SW480 (cell line): ENCODE results near the gene MBNL2.

Experiments used
- DNase-seq: peaks from one replicate; pipeline ENCODE4 v3.0.0-alpha.2; 2016; ENCODE audit warnings: low spot score

Gene MBNL2

GRCh38 chr13:97212004-97212403 is 10.1 kb upstream of the MBNL2 start:
- peak; percentile 22 for DNase-seq

DNA sequence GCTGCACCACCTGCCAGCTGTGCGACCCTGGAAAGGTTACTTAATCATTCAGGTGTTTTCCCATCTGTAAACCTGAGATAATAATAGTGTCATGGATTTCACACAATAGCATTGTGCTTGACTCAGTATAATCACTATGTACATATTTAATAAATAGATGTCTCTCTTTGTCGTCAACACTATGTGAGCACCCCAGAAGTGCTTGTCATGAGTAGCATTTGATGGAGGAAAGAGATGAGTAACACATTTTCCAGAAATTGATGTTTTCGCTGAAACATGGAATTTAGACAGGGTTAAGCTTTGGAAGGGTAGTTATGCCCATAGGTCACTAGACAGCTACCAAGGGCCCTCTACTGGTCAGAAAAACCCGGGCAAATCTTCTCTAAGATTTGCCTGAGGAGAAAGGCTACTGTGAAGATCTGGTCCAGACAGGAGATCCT is 9.5 kb upstream of the MBNL2 start:
- peak; percentile 24 for DNase-seq

GRCh38 chr13:97214921-97215320 is 7.2 kb upstream of the MBNL2 start:
- no peak for DNase-seq

DNA sequence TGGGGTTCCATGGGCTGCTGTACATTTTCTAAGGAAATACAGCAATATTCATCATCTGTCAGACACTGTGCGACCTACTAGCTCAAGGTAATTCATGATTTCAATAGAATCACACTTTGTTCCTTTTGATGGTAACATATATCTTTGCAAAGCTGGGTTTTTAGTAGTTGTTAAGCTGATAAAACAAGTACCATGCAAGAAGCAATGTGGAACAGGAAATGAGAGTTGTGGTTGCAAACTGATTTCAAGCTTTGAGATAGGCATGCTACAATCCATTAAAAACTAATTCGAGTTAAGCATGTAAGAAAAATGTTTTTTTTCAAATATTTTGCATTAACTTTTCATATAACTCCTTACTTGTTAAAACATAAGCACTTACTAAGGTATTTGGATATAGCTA is 6.8 kb upstream of the MBNL2 start:
- no peak for DNase-seq

GRCh38 chr13:97219226-97219625 is 2.9 kb upstream of the MBNL2 start:
- DNase-seq: no peak

DNA sequence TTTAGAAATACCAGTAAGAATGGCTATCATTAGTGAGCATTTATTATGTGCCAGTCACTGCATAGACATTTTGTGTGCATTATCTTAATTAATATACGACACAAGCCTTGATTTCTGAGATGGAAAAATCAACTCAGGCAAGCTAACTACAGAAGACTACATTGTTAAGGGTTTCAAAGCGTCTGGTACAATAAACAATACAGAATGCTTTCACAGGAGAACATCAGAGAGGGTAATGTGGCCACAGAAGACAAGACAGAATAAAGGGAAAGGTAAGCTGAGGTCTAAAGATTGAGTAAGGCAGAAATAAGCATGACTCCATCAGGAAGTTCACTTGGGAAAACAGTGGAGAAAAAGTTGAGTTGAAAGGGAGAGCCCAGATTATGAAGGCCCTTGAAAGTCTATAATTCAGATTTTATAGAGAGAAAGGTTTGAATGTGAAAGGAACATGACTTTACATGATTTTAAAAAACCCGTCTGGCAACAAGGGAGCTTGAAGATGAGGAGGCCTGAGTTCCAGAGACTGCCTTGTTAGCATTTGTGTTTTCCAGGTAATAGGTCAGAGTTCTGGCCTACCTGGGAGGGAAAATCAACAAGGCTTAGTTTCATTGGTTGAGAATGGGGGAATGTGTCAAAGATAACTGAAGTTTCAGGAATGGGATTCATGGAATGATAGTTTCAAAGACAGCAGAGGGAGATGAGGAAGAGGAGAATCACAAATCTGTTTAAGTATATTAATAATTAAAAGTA is 1.8 kb upstream of the MBNL2 start:
- DNase-seq: no peak

GRCh38 chr13:97221046-97221445 is 1.1 kb upstream of the MBNL2 start:
- no peak for DNase-seq

DNA sequence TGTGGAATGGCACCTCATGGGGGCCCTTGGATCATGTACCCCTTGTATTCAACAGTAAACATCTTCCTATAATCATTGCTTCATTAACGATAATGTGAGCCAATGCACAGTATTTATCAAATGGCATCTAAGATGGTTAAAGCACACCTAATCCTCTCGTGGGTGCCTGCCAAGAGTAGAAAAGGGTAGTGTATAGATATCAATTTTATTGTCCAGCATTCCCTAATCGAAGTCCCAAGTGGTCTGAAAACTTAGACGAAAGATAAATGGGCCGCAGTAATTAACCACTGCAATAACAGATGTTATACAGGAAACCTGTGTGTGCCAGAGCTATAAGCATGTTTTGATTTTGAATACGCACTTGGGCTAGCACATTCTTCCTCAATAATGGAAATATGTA is 667 bp upstream of the MBNL2 start:
- no peak for DNase-seq

GRCh38 chr13:97223037-97223710 is 1.0 kb downstream of the MBNL2 start:
- DNase-seq: peak; percentile 38

- peak; percentile 68 for DNase-seq
Observed at GRCh38 chr13:97223711-97224541, 1.8 kb downstream of the MBNL2 start.

DNA sequence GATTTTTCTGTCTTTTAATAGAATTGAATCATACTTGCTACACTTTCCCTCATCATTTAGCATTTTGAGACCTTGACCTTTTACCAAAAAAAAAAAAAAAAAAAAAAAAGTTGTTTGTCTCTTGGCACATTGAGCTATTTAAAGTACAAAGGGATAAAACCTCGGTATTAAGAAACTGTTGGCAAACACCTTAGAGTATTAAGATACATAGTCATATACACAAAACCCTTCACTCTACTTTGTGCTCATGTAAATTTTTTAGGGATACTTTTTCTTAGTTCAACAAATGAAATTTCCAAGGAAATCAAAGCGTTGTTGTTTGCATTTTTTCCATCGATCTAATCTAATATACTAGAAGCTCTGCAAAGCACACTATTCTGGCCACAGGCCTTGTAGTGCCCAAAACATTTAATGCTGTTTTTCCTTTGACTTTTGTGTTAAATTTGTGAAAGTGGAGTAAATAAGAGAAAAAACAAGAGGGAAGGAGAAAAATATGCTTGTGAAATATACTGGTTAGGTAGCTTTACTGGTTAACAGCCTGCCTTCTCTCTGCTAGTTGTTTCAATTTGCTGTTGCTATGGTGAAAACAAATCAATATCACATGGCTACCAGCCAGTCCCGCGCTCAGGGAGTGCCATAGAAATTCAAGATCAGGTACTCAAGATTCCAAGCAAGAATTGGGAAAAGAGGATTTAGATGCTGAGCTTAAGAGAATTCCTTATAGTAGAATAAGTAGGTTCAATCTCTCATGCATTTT is 2.6 kb downstream of the MBNL2 start:
- DNase-seq: peak; percentile 28

DNA sequence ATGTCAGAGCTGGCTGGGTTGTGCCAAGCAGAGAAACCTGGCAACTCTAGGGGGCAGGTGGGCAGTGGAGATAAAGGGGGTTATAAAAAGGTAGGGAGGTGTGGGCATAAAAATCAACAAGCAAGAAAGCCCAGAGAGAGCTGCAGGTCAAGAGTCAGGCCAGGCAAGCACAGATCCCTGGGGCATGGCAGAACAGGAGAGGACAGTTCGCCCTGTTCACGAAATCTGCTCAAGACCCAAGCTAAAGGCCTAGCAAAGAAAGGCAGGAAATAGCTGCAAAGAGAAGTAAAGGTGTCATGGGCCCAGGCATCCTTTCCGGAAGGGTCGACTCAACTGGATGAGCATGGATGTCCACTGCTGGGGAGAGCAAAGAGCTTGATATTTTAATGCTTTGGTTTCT is 3.4 kb downstream of the MBNL2 start:
- DNase-seq: no peak

DNA sequence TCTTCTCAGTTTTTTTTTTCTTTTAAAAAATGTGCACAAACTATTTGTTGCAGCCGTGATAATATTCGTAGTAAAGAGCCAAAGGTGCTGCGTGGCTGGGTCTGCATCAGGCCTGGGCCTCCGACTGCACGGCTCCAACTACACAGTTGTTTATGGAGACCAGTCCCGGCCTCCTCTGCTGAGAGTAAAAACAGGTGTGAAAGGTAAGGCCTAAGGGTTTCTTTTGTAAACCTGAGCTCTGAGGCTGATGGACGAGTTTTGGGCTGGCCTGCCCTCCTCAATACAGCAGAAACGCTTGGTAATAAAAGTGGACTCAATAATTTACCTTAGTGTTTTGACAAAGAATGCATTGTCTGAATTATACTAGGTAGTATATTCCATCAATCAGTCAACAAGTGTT is 3.9 kb downstream of the MBNL2 start:
- DNase-seq: no peak

DNA sequence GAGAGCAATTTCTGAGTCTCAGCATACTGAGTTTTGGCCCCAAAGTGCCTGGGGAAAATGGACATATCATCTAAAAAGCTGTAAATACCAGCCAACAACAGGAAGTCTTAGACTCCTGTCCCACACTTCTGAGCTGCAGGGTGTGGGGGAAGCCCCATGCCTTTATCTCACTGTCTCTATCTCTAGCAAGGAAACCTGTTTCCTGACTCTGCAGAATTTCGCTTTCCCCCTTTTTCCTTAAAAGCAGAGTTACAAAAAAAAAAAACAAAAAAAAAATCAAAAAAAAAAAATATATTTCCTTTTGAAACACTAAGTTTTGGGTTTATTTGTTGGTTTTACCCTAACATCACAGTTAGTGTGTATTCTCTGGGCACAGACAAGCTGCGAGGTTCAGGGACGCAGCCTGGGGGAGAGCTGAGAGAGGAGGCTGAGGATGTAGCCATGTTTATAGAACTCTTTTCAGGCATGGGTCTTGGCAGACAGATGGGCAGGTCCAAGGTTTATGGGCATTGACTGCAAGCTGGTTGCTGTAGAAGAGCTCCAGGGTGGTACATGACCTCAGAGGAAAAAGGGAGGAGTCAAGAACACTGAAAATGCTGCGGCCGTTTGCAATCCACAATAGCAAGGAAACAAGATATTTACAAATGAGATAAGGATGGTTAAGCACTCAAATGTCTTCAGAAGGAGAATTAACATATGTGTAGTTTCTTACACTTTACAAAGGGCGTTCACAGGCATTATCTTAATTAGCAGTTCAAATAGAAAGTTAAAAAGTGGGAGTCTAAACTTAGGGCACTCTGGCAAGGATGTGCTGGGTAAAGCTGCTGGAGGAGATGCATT is 4.9 kb downstream of the MBNL2 start:
- no peak for DNase-seq

GRCh38 chr13:97228850-97229521 is 6.9 kb downstream of the MBNL2 start:
- DNase-seq: no peak

- DNase-seq: no peak
Observed at GRCh38 chr13:97229699-97230098, 7.6 kb downstream of the MBNL2 start.

- DNase-seq: no peak
Observed at GRCh38 chr13:97231118-97231828, 9.1 kb downstream of the MBNL2 start.

DNA sequence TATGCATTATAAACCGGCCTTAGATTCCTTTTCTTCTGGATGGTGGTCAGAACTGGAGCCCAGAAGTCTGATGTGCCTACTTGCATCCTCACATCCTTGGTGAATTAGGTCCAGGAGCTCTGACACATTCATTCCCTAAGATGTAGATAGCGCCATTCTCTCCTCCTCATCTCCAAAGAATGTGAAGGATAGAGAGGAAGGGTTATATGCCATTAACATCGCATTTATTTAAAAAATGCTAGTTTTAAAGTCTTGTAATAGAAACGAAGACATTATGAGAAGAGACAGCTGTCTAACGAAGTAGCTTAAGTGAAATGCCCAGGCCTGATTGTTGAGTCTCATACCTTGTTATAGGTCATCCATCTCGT is 9.7 kb downstream of the MBNL2 start:
- no peak for DNase-seq

GRCh38 chr13:97233499-97233898 is 11.4 kb downstream of the MBNL2 start:
- DNase-seq: peak; percentile 56

GRCh38 chr13:97234236-97234635 is 12.1 kb downstream of the MBNL2 start:
- no peak for DNase-seq
